ENCODE results near the gene HOXD8.
A peak's percentile ranks its signal among the peaks of the same experiment; 100 is the strongest.

Gene HOXD8

DNA sequence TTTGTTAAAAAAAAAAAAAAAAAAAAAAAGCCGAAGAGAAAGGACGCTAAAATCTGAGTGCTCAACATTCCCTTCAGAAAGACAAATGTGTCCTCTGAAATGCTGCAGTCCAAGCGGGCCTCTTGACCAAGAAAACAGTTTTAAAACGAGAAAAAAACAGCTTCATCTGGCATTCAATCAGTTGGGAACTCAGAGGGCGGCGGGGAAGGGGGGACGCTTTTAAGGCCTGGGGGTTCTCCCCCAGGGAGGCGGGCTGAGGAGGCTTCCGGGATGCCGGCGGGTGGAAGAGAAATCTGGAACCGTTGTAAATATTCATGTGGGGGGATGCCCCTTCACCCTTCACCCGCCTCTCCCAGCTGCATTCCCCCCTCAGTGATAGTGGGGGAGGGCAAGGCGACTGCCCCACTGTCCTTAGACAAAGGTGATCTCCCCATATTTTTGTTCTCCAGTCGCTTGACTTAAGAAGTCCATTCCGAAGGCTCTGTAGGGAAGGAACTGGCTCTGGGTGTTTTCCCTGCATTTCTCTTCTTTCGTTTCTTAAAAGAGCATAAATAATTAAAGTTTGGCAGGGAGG is 25.7 kb upstream of the HOXD8 start:
- no peak for DNase-seq

GRCh38 chr2:176104316-176105077 is 25.0 kb upstream of the HOXD8 start:
- peak; percentile 85 for DNase-seq

DNA sequence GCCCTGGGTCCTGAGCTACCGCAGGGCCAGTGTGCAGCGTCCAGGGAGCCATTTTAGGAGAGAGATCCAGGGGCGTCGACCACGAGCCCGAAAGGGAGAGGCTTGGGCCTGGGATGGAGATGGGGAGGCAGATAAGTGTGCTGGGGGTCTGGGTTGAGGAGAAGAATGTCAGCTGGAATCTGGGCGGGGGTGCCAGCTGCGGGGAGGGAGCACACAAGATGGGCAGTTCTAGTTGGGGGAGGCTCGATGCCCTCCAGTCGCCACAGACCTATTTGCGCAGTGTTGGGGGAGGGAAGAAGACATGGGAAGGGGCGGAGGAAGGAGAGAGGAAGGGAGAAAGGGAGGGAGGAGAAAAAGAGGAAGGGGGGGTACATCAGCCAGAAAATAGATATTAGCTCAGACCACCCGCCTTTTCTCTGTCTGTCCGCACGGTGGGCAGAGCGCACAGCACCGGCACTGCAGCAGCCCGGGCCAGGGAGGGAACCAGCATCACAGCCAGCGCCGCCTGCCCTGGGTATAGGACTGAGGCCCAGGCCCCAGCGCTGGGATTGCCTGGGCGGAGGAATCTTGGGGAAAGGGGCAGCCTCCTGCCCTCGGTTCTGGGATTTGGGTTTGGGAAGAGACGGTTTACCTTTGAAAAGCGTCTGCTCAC is 24.3 kb upstream of the HOXD8 start:
- DNase-seq, result no peak

DNA sequence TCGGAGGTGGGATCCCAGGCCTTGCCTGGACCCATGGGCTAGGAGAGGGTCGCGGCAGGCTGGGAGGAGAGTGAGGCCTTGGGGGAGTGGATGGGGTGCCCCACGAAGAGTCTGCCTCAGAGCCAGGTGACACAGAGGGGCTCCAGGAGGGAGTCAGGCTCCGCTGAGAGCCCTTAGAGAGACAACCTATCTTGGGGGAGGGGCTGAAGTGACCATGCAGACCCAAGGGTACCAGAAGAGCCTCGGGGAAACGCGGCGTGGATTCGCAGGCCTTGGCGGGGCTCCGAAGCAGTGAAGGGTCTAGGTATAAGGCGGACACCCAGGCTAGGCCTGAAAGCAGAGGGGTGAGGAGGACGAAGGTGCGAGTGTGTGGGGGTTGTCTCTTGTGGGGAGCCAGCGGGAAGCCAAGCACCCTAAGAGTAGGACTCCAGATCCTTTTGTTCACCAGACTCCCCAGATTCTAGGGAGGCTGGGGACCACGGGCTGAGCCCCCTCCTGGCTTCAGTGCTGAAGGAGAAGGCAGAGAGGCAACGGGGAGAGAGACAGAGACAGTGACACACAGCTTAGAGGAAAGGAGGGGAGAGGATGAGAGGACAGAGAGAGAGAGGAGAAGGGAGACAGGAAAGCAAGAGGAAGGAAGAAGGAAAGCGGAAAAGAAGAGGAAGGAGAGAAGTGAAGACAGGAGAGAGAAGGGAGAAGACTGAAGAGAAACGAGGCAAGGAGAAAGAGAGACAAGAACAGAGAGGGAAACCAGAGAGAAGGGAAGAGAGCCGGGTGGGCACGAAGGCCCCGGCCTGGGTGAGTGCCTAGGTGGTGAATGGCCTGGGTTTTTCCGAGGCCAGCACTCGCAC is 23.6 kb upstream of the HOXD8 start:
- DNase-seq, result peak; percentile 23

- DNase-seq, result peak; percentile 53
Observed at GRCh38 chr2:176106581-176107539, 22.6 kb upstream of the HOXD8 start, which contains the start of gene HOXD11. Gene HOXD11, plus strand, starts transcription at chr2:176107280. Its CDS starts 76 bp downstream, at chr2:176107356.

- no peak for DNase-seq
Observed at GRCh38 chr2:176107731-176108181, 21.7 kb upstream of the HOXD8 start.

DNA sequence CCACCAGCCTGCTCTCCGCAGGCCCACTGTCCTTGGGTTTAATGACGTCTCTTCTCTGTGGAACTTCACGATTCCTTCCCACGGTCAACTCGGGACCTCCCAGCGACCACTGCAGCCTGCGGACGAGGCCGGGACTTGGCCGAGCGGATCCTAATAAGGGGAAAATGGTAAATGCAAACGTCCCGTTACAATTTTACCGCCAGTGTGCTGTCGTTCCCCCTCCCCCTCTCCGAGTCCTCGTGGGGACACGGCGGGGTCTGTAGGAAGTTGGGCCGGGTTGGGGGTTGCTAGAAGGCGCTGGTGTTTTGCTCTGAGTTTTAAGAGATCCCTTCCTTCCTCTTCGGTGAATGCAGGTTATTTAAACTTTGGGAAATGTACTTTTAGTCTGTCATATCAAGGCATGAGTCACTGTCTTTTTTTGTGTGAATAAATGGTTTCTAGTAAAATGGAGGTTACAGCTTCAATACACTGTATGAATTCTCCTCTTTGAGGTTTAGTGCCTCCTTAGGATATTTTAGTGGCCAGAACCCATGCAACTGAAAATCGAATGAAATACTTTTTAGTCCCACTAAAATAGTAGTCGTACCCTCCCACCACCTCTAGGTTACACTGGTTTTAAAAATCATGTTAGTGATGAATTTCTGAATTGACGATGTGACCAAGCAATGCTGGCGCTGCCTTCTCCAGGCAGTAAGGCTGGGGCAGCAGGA is 20.2 kb upstream of the HOXD8 start:
- DNase-seq, result no peak

DNA sequence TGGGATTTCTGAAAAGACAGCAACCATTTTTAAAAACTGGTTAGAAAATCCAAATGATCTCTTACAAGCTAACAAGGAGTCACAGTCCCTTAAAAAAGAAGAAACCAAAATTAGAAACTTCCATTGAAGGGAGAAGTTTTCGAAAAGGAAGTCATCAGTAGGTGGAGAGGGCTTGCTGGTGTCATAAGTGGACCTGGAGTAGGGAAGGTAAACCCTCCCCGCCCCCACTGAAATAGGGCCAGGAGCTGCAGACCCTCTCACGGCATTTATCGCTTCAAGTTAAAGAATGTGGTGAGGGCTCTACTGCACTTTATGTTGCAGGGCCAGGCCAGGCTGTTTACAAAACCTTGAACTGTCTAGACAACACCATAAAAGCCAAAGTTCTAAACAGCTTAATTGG is 19.6 kb upstream of the HOXD8 start:
- DNase-seq, result no peak

DNA sequence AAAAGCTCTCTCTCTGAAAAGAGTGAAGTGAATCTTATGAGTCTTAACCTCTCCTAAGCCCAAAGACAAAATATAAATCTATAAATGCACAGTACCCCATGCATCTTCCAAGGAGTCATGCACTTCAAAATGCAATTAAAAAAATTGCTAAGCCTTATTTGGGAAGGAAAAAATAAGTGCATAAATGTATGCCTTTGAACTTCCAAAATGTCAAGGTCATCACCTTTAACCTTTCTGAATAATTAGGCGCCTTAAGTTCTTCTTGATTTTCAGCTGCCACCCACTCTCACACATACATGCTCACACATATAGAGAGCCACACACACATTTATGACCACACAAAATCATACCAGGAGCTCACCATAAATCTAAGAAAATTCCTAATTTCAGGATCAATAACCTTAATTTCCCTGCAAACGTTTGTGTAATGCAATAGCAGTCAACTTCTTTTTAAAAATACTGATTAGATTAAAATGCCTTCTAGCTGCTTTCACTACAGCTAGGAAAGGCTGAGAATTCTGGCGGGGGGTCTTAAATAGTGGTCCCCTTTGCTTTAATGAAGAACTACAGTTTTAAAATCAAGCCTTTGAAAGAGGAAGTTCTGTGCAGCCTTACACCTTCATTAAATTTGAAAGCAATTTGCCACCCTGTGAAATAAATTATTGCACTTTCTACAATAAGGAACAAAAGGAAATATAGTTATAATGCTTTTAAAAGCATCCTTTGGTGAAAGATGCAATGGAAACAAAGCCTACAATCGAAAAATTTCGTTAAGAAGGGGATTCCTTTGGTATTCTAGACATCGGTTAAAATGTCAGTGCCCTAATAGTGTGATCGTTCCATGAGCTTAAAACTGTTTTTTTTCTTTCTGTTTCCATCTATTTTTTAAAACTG is 18.8 kb upstream of the HOXD8 start:
- DNase-seq, result no peak

DNA sequence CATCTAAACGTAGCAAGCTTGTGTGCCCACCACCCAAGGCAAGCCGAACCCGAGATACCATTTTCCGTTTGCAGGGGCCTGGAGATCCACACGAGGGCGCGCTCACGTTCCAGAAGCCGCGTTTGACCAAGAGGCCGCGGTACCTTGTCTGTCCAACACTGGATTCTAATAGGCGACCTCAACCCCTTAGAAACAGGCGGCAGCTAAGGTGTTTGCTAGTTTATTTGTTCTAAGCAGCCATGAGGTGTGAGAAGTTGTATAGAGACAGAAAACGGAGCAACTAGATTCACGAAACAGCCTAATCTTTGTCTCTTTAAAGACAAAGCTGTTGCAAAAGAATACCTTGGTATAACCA is 18.2 kb upstream of the HOXD8 start:
- DNase-seq, result no peak

DNA sequence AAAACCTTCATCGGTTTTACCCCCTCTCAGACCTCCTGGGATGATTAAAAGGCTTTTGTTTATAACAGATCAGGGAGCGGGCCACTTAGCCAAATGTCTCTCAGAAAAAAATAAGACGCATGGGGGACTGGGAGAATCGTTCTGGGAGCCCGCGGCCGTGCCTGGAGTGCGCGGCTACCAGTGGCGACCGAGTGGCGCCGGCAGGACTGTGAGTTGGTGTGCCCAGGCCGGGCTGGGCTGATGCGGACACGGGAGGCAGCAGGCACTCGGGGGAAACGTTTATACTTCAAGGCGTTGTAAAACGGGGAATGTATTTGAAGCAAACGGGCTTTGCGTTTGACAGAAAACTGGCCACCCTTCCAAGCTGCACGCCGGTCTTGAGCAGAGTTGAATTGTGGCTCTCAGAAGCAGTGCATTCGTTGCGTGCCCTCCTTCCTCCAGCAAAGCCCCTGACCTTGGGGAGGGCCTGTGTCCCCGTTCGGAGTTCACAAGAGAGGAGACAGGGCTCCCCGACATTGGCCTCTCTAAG is 17.6 kb upstream of the HOXD8 start:
- no peak for DNase-seq

DNA sequence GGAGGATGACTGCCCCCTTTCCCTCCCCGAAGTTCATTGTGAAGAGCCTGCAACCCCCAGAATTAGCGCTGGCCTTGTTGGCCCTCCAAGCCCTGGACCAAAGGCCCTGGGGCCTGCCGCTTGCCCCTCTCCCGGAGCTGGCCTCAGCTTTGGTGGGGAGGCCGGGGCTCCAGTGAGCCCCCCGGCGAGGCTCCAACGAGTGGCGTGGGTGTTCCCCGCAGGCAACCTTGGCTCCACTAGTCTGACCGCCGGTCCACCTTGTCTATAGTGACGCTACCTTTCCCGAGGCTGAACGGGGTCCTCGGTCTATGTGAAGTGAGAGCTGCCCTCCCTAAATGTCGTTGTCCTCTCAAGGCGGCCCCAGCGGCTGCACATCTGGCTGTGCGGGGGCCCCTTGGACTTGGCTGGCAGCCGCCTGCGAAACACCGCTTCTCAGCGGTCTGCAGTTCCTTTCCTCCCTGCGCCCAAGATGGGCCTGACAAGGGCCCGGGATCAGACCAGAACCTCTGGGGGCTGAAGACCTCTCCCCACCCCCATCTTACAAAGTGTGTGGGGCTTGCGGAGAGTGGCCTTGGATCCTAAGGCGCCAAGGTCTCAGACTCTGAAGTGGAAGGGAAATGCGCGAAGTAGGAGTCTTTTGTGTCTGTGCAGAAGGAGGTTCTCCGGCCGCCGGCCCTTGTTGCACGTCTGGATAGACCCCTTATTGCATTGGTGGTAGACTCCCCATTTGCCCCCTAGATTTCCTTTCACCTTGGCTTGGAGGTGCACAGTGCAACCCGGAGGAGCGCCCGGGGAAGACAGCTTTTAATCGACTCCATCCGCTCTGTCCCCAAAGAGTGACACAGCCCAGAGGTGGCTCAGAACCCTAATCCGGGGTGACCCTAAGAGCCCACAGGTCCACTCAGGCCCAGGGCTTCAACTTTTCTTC is 16.9 kb upstream of the HOXD8 start:
- no peak for DNase-seq

DNA sequence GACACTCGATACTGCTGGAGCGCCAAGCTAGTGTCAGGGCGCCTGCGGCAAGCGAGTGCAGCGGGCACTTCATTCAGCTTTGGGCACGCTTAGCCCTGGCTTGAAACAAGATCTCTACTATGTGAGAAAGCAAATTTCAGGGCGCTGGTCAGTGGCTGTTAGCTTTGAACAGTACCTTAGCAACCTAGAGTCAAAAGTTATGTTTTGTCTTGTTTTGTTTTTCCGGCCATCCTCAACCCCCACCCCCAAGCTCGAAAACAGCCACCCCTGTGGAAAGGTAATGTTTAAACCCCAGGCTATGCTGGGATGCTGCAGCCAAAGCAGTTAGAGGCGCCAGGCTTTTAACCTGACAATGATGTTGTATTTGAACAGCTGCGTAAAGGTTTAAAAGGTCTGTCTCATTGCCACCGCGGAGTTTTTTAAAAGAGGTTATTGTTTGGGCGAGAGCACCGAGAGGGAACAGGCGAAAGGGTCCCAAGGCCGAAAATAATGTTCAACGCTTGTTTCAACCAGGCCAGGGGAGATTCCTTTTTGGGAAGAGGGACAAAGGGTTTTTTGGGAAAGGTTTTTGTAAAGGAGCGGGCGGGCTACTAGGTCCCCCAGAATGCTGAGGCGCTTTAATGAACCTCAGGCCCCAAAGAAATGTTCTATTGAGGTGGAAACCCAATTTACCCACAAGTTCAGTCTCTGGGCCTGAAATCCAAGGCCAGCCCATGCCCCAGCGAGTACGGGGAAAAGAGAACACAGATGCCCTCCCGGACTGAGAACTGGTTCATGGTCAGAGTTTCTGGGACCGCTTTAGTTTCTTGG is 15.2 kb upstream of the HOXD8 start:
- DNase-seq, result no peak

- no peak for DNase-seq
Observed at GRCh38 chr2:176114930-176115625, 14.4 kb upstream of the HOXD8 start.

DNA sequence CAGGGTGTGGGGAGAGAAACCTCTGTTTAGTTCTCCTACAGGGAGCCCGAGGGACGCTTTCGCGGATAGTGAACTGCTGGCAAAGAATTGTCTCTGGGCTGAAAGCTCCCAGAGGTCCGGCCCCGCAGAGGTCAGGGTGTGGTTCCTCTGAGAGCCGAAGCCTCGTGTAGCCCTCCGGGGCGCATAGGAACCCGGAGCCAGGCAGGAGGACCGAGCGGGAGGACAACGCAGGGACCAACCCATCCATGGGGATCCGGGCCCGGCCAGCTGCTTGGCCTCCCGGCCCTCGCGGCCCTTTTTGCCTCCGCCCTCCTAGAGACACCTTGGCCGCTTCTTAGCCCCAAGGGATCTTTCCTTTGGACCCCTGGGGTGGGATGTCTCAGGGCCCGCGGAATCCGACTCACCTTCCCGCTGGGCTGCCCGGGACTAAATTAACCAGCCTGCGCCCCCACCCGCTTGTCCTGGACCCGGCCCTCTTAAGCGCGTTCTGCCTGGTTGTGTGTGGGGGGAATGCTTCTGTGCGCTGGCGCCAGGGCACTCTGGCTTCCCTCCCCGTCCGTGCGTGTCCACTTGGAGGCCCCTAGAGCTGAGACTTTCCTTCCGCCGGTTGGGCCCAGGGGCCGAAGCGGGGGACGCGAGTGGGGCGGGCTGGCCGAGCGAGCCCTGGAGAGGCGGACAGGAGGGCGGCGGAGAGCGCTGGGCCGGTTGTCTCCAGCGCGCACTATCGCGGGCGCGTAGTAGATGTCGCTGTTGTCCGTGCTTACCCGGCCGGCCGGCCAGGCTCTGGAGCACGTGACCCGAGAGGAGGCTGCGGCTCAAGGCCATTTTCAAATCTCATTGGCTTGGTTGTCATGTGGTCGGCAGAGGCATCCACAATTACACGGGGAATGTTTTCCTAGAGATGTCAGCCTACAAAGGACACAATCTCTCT is 13.4 kb upstream of the HOXD8 start, which contains the start of gene HOXD10:
Gene HOXD10 (plus strand): TSS at position 896 of the 931 bp plus-strand sequence. CDS start 56 bp downstream, outside the sequence.
- no peak for DNase-seq

All from EL (cell line).